PFSK-1 (cell line): ENCODE measurements around the gene TMEM220.

Experiments used
- FOXP2 ChIP-seq: optimal IDR thresholded peaks from 2 replicates; pipeline ENCODE3; 2011; ENCODE audit warnings: borderline replicate concordance, control low read depth, inconsistent platforms; ENCODE audit not compliant: insufficient read depth; ENCODE audit errors: extremely low read length, extremely low read depth
- POLR2AphosphoS5 ChIP-seq: IDR thresholded peaks from 2 replicates; pipeline ENCODE4 v1.6.1; 2012; ENCODE audit warnings: low read depth, mild to moderate bottlenecking, control low read depth, low read length, moderate library complexity
- REST ChIP-seq, 2 experiments: IDR thresholded peaks; 2 replicates each; pipeline versions ENCODE4 v1.6.1 to v1.8.0; 2011 to 2012; ENCODE audit warnings: low read depth in 2 of 2, low read length in 2 of 2, control low read depth in 1 of 2, inconsistent platforms in 1 of 2, mild to moderate bottlenecking in 1 of 2, moderate library complexity in 1 of 2; ENCODE audit not compliant: insufficient read depth in 1 of 2
- SIN3A ChIP-seq: IDR thresholded peaks from 2 replicates; pipeline ENCODE4 v1.6.1; 2012; ENCODE audit warnings: mild to moderate bottlenecking, low read length, moderate library complexity, borderline replicate concordance; ENCODE audit not compliant: insufficient read depth
- TAF1 ChIP-seq: IDR thresholded peaks from 2 replicates; pipeline ENCODE4 v1.6.1; 2012; ENCODE audit warnings: low read length, control low read depth, borderline replicate concordance; ENCODE audit not compliant: insufficient read depth

TMEM220 gene

GRCh38 chr17:10776381-10776780 lies 46.6 kb upstream of the TMEM220 start:
- no peak for TF ChIP-seq REST (IDR thresholded peaks at IDR 0.05; ENCODE audit: insufficient read depth in 1 of 2, low read depth in 2 of 2, low read length in 2 of 2)
- no peak for TF ChIP-seq POLR2AphosphoS5
- TF ChIP-seq FOXP2, result no peak
- no peak for TF ChIP-seq TAF1
- no peak for TF ChIP-seq SIN3A

DNA sequence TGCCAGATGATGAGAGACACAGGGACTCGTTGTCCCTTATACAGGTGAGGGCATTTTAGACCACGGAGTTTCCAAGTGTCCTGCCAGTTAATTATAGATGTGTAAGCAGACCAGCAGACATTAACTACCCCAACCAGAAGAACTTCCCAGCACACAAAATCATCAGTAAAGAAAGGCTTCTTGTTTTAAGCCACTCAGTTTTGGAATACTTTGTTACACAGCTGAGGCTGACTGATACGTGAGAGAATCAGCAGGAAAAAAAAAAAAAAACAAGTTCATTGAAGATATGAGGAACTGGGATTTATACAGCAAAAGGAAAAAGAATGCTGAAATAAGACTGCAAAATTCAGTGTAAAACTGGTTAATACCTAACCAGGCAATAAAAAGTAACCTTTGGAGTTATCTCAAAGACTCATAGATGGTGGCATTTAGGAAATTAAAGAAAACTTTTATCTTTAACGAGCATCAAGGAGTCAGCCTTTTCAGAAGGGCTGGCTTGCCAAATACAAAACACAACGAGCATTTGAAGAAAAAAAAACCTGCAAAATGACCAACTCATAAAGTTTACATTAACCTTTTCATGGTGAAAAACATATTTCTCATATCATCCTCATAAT lies 46.0 kb upstream of the TMEM220 start:
- TF ChIP-seq POLR2AphosphoS5, result no peak
- no peak for TF ChIP-seq SIN3A
- TF ChIP-seq FOXP2, result no peak
- no peak for TF ChIP-seq REST (IDR thresholded peaks at IDR 0.05; ENCODE audit: insufficient read depth in 1 of 2, low read depth in 2 of 2, low read length in 2 of 2)
- no peak for TF ChIP-seq TAF1

DNA sequence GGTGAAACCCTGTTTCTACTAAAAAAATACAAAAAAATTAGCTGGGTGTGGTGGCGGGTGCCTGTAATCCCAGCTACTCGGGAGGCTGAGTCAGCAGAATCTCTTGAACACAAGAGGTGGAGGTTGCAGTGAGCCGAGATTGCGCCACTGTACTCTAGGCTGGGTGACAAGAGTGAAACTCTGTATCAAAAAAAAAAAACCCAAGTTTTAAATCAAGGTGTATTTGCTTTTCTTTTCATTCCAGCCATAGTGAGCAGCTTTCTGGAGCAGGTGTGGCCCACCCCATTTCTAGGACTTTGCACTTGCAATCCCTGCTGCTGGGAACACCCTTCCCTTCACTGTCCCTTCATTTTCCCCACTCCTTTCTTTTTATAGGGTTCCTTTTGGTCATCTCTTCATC lies 45.2 kb upstream of the TMEM220 start:
- no peak for TF ChIP-seq TAF1
- TF ChIP-seq SIN3A, result no peak
- no peak for TF ChIP-seq POLR2AphosphoS5
- TF ChIP-seq REST (IDR thresholded peaks at IDR 0.05; ENCODE audit: insufficient read depth in 1 of 2, low read depth in 2 of 2, low read length in 2 of 2), result no peak
- TF ChIP-seq FOXP2, result no peak

- no peak for TF ChIP-seq REST (IDR thresholded peaks at IDR 0.05; ENCODE audit: insufficient read depth in 1 of 2, low read depth in 2 of 2, low read length in 2 of 2)
- TF ChIP-seq SIN3A, result no peak
- TF ChIP-seq TAF1, result no peak
- TF ChIP-seq POLR2AphosphoS5, result no peak
- no peak for TF ChIP-seq FOXP2
These were observed 43.6 kb upstream of the TMEM220 start for GRCh38 chr17:10773391-10773790.
